Measurements from ENCODE around the gene STMND1. TPM values are rescaled to one million over a fixed set of nuclear protein-coding genes. Genes with fewer than 3 reads are reported as not detected.

The STMND1 gene
- not detected for total RNA-seq

DNA sequence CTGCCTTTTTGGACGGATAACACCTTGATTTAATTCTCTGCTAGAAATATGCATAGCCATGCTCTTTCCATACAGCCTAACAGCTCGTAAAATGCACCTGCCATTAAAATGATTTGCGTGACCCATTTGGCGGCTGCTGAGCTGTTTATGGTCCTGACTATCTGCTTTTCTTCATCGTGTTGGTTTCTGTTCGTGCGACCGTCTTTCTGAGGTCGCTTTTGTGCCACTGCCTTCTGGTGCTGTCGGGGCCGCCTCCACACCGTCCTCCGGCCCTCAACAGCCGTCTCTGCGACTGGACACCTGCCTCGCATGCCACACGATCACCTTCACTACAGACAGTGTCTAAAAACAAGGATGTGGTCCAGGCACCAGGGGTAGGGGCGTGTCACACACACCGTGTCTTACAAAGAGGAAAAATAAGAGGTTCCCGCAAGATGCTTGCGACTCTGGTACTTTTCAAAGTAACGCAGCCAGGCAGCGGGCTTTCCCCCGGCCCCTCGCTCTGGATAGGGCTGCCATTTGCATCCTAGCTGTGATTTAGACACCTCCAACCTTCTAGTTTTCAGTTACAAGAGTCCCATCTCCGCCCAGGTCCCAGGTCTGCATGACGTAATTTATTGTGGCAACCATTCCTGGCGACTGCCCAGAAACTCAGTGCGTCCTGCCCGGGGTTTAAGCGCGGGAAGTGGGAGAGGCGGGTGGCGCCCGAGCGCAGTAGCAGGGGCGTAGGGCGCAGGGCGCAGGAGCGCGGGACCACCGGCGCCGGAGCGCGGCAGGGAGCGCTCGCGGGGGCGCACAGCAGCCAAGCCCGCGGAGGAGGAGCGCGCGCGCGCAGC lies at the start of gene STMND1:
Gene STMND1 (plus strand): TSS at position 629 of the 836 bp plus-strand sequence. CDS start 208 bp downstream, outside the sequence.
- ATAC-seq, result peak; percentile 50
- peak within 1 kb of the TSS in 1 of 2 donors; percentile 51 for H3K4me3 ChIP-seq
- no peak within 1 kb of the TSS for H3K27ac ChIP-seq
- no peak for TF ChIP-seq POLR2A (IDR thresholded peaks at IDR 0.05)
- TF ChIP-seq, protein P1, sequence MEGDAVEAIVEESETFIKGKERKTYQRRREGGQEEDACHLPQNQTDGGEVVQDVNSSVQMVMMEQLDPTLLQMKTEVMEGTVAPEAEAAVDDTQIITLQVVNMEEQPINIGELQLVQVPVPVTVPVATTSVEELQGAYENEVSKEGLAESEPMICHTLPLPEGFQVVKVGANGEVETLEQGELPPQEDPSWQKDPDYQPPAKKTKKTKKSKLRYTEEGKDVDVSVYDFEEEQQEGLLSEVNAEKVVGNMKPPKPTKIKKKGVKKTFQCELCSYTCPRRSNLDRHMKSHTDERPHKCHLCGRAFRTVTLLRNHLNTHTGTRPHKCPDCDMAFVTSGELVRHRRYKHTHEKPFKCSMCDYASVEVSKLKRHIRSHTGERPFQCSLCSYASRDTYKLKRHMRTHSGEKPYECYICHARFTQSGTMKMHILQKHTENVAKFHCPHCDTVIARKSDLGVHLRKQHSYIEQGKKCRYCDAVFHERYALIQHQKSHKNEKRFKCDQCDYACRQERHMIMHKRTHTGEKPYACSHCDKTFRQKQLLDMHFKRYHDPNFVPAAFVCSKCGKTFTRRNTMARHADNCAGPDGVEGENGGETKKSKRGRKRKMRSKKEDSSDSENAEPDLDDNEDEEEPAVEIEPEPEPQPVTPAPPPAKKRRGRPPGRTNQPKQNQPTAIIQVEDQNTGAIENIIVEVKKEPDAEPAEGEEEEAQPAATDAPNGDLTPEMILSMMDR (IDR thresholded peaks at IDR 0.05), result no peak
- TF ChIP-seq POLR2AphosphoS5 (IDR thresholded peaks at IDR 0.05), result no peak
- no peak for TF ChIP-seq EP300 (IDR thresholded peaks at IDR 0.05)
- 15 to 35% methylated on average over 4 to 17 of the region's 57 CpGs for WGBS, 2 donors (ENCODE audit: low coverage in 1 of 2)
- peaks cover 51% of the 10 kb centered on the region for H3K27me3 ChIP-seq
- H3K9me3 ChIP-seq, result no peaks in the 10 kb centered on the region
- H3K4me1 ChIP-seq, result peaks cover 0 to 14% (median 8%) of the 10 kb centered on the region in 3 donors
- no peaks in the 10 kb centered on the region for H3K36me3 ChIP-seq

DNA sequence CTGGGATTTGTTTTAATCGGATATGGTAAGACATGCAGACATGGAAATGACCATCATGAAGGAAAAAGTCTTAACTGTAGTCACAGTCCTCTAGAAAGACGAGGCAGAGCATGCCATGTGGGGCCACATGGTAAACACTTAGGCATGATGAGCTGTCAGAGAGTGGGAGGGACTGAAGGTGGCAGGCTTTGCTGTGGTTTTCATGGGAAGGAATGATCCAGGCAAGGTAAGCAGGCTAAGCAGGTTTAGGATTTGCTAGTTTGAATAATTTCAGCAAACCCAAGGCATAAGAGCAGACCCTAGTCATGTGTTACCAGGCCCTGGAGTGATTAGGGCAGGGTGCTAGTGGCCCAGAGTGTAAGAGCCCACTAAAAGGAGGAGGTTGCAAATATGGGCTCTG lies 47.2 kb upstream of the STMND1 start:
- Histone ChIP-seq H3K9me3 (no peaks in the 10 kb centered on the region), H3K4me3 (no peak overlapping the region)
- WGBS, 2 donors (ENCODE audit: low coverage in 1 of 2), result 100% methylated on average over 2 of the region's 2 CpGs; no CpG with 5 or more reads in 1 of the 2 donors

DNA sequence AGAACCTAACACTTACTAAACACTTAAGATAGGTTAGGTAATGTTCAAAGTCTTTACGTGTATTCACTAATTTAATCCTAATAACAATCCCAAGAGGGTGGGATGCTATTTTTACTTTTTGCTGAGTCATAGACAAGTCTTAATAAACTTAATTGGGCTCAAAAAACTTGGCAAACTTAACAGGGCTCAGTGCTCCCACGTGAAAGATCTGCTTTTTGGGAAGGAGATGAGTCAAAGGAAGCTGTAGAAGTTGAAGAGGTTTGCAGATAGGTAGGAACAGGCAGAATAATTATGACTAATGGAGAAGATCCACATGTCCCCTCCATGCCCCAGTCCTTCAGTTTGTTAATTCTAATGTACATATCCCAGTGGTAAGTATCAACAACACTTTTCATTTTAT lies 44.5 kb upstream of the STMND1 start:
- Histone ChIP-seq H3K27me3 (no peaks in the 10 kb centered on the region), H3K36me3 (no peaks in the 10 kb centered on the region), H3K4me1 (no peaks in the 10 kb centered on the region), H3K4me3 (no peak overlapping the region), H3K27ac (no peak overlapping the region), H3K9me3 (no peaks in the 10 kb centered on the region)
- no peak for ATAC-seq
- TF ChIP-seq POLR2A (IDR thresholded peaks at IDR 0.05) (no peak), POLR2AphosphoS5 (IDR thresholded peaks at IDR 0.05) (no peak), EP300 (IDR thresholded peaks at IDR 0.05) (no peak)
- TF ChIP-seq, protein P1 (IDR thresholded peaks at IDR 0.05), result no peak
- WGBS, 2 donors (ENCODE audit: low coverage in 1 of 2), result 23 to 26% methylated on average over 2 of the region's 2 CpGs

More for the DNA sequence above, 47.2 kb upstream of the STMND1 start:
- Histone ChIP-seq H3K4me1 (no peaks in the 10 kb centered on the region), H3K36me3 (no peaks in the 10 kb centered on the region), H3K27ac (no peak overlapping the region), H3K27me3 (no peaks in the 10 kb centered on the region)
- TF ChIP-seq EP300 (IDR thresholded peaks at IDR 0.05) (no peak), POLR2AphosphoS5 (IDR thresholded peaks at IDR 0.05) (no peak), POLR2A (IDR thresholded peaks at IDR 0.05) (no peak)
- TF ChIP-seq, protein P1 (IDR thresholded peaks at IDR 0.05), result no peak
- no peak for ATAC-seq

DNA sequence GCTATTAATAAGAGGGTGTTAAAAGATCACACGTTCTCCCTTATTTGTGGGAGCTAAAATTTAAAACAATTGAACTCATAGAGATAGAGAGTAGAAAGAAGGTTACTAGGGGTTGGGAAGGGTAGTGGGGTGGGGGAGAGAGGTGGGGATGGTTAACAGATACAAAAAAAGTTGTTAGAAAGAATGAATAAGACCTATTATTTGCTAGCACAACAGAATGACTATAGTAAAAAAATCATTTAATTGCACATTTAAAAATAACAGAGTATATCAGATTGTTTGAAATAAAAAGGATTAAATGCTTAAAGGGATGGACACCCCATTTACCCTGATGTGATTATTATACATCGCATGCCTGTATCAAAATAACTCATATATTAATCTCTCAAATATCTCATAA lies 43.3 kb upstream of the STMND1 start:
- Histone ChIP-seq H3K4me1 (no peaks in the 10 kb centered on the region), H3K36me3 (no peaks in the 10 kb centered on the region), H3K27me3 (no peaks in the 10 kb centered on the region), H3K4me3 (no peak overlapping the region), H3K9me3 (no peaks in the 10 kb centered on the region), H3K27ac (no peak overlapping the region)
- no peak for ATAC-seq
- 70 to 86% methylated on average over 2 of the region's 2 CpGs for WGBS, 2 donors (ENCODE audit: low coverage in 1 of 2)
- no peak for TF ChIP-seq EP300 (IDR thresholded peaks at IDR 0.05)
- TF ChIP-seq POLR2AphosphoS5 (IDR thresholded peaks at IDR 0.05), result no peak
- TF ChIP-seq POLR2A (IDR thresholded peaks at IDR 0.05), result no peak

DNA sequence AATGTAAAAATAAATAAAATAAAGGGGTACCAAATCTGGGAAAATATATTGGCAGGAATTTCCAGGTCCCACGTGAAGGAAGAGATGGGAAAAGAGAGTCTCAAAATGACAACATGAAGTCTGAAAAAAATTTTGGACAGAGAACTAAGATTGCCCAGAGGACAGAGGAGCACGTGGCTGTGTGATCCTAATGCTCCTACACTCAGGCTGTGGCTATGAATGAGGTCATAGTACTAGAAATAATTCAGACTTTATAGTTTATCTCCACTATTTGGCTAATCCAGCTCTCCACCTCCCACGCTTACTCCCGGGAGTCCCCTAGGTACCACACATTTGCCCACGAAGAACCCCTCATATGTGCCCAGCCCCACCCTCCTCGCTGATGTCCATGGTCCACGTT lies 42.8 kb upstream of the STMND1 start:
- no peak for ATAC-seq
- Histone ChIP-seq H3K27me3 (no peaks in the 10 kb centered on the region), H3K27ac (no peak overlapping the region), H3K4me1 (no peaks in the 10 kb centered on the region), H3K36me3 (no peaks in the 10 kb centered on the region), H3K9me3 (no peaks in the 10 kb centered on the region), H3K4me3 (no peak overlapping the region)
- TF ChIP-seq POLR2AphosphoS5 (IDR thresholded peaks at IDR 0.05) (no peak), POLR2A (IDR thresholded peaks at IDR 0.05) (no peak), EP300 (IDR thresholded peaks at IDR 0.05) (no peak)
- TF ChIP-seq, protein P1 (IDR thresholded peaks at IDR 0.05), result no peak
- 79 to 88% methylated on average over 5 to 7 of the region's 7 CpGs for WGBS, 2 donors (ENCODE audit: low coverage in 1 of 2)
